Neural progenitor cell (in vitro differentiated cells): ENCODE measurements around the gene EPHB6. TPM values are rescaled to one million over a fixed set of nuclear protein-coding genes. Genes with fewer than 3 reads are reported as not detected.

Experiments
- DNase-seq: peaks from one replicate; pipeline ENCODE4 v3.0.0-alpha.2; 2016; ENCODE audit warnings: low spot score
- H2AFZ ChIP-seq: fragments of 200-600 bp; sonication (generic); replicated peaks from 2 replicates; pipeline ENCODE4 v1.6.1; 2016; ENCODE audit warnings: antibody characterized with exemption
- H3F3A ChIP-seq: fragments of 200-600 bp; sonication (generic); 2 replicates; pipeline ENCODE4 v1.6.1; 2016; ENCODE audit warnings: antibody characterized with exemption, low read depth
- H3K27ac ChIP-seq: fragments of 200-600 bp; sonication (generic); 2 replicates; pipeline ENCODE4 v1.5.1; 2016; ENCODE audit warnings: mild to moderate bottlenecking
- H3K27me3 ChIP-seq: fragments of 200-600 bp; sonication (generic); 2 replicates; pipeline ENCODE4 v1.6.1; 2016; ENCODE audit warnings: mild to moderate bottlenecking, moderate library complexity
- H3K36me3 ChIP-seq: fragments of 200-600 bp; sonication (generic); 2 replicates; pipeline ENCODE4 v1.5.1; 2016
- H3K4me1 ChIP-seq: fragments of 200-600 bp; sonication (generic); 2 replicates; pipeline ENCODE4 v1.6.1; 2016; ENCODE audit warnings: mixed run types
- H3K4me2 ChIP-seq: fragments of 200-600 bp; sonication (generic); 2 replicates; pipeline ENCODE4 v1.6.1; 2016
- H3K4me3 ChIP-seq: fragments of 200-600 bp; sonication (generic); 2 replicates; pipeline ENCODE4 v1.5.1; 2016
- H3K79me2 ChIP-seq: fragments of 200-600 bp; sonication (generic); 2 replicates; pipeline ENCODE4 v1.6.1; 2016; ENCODE audit warnings: low read depth
- H3K9ac ChIP-seq: fragments of 200-600 bp; sonication (generic); 2 replicates; pipeline ENCODE4 v1.6.1; 2016
- H3K9me3 ChIP-seq: fragments of 200-600 bp; sonication (generic); 2 replicates; pipeline ENCODE4 v1.5.1; 2016; ENCODE audit warnings: low read depth
- H4K20me1 ChIP-seq: fragments of 200-600 bp; sonication (generic); 2 replicates; pipeline ENCODE4 v1.6.1; 2016; ENCODE audit warnings: low read depth
- H3K27ac Mint-ChIP-seq: 3 replicates; pipeline ENCODE4 v1.8.0; 2021; ENCODE audit warnings: mixed read lengths
- H3K27me3 Mint-ChIP-seq: 2 replicates; pipeline ENCODE4 v1.8.0; 2022; ENCODE audit warnings: low read depth, mild to moderate bottlenecking, inconsistent platforms, moderate library complexity, mixed read lengths; ENCODE audit not compliant: insufficient read depth
- H3K36me3 Mint-ChIP-seq: 3 replicates; pipeline ENCODE4 v1.8.0; 2021; ENCODE audit warnings: mixed read lengths
- H3K4me1 Mint-ChIP-seq: 3 replicates; pipeline ENCODE4 v1.8.0; 2021; ENCODE audit warnings: mixed read lengths
- H3K4me3 Mint-ChIP-seq: 3 replicates; pipeline ENCODE4 v1.8.0; 2021; ENCODE audit warnings: mild to moderate bottlenecking, moderate library complexity, mixed read lengths
- H3K9me3 Mint-ChIP-seq: 3 replicates; pipeline ENCODE4 v1.8.0; 2020; ENCODE audit warnings: mixed read lengths
- CTCF ChIP-seq: fragments of 200-600 bp; sonication (generic); IDR thresholded peaks from 2 replicates; pipeline ENCODE4 v1.5.1; 2017; ENCODE audit warnings: antibody characterized with exemption, mild to moderate bottlenecking
- EZH2 ChIP-seq: fragments of 200-600 bp; sonication (generic); IDR thresholded peaks from 2 replicates; pipeline ENCODE4 v1.6.1; 2017; ENCODE audit warnings: antibody characterized with exemption, mild to moderate bottlenecking, moderate library complexity
- EZH2phosphoT487 ChIP-seq: fragments of 200-600 bp; sonication (generic); IDR thresholded peaks from 2 replicates; pipeline ENCODE4 v1.6.1; 2017; ENCODE audit warnings: antibody characterized with exemption
- total RNA-seq: library from RNA; depleted of rRNA; stranded (reverse); fragments of >200 nt; gene quantifications from 2 replicates; pipeline ENCODE4 v1.2.3, GENCODE V29; 2015; ENCODE audit warnings: low replicate concordance

Gene EPHB6
- total RNA-seq = 4.8 and 14.2 TPM in 2 replicates

DNA sequence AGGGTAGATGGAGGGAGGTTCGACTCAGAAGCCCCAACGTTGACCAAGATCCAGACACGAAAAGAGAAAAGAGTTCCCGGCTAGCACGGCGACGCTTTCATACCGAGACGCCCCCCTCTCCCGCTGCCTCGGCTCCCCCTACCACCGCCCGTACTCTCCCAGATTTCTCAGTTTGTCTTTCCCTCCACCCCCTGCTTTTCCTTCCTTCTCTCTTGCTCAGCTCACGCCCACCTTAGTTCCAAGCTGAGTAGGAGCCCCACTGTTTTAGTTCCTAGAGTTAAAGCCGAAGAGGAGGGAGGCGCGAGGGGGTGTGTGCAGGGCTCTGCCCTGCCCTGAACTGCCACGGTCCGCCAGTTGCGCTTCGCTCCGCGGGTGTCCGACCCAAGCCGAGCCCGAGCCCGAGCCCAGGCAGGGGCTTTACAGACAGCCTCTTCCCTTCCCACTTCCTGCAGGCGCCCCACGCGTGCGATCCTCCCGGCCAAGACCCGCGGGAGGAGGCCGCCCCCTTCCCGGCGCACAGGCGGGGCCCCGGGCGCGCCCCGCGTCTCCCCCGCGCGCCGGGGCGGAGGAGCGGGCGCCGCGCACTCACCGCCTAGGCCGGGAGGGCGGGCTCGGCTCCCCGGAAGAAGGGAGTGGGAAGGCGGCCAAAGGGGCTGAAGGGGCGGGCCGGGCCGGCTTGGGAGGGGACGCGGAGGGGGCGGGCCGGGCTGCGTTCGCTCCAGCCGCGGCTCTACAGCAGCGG is at the start of gene EPHB6:
TSS of gene EPHB6 (plus strand) at position 705 of the 742 bp plus-strand sequence. CDS start 8,152 bp downstream, outside the sequence.
- H3K4me1 ChIP-seq = peaks cover 4% of the 10 kb centered on the region
- peak; percentile 87 for DNase-seq
- H3K27me3 ChIP-seq = peaks cover 14% of the 10 kb centered on the region
- Mint-ChIP-seq H3K27me3 (peaks cover 26% of the 10 kb centered on the region), H3K4me1 (peaks cover 3% of the 10 kb centered on the region), H3K36me3 (no peaks in the 10 kb centered on the region), H3K4me3 (peak within 1 kb of the TSS; percentile 96), H3K9me3 (no peaks in the 10 kb centered on the region), H3K27ac (peak within 1 kb of the TSS; percentile 79)
- H3F3A ChIP-seq = no peaks in the 10 kb centered on the region
- H3K4me3 ChIP-seq = peak within 1 kb of the TSS; percentile 65
- H3K27ac ChIP-seq = no peak within 1 kb of the TSS
- no peak within 1 kb of the TSS for H3K9ac ChIP-seq
- peak within 1 kb of the TSS; percentile 86 for H2AFZ ChIP-seq
- H3K79me2 ChIP-seq = no peaks in the 10 kb centered on the region
- no peaks in the 10 kb centered on the region for H3K36me3 ChIP-seq
- TF ChIP-seq EZH2 = no peak
- no peak for TF ChIP-seq CTCF
- no peak for TF ChIP-seq EZH2phosphoT487
- no peaks in the 10 kb centered on the region for H3K9me3 ChIP-seq
- peak within 1 kb of the TSS; percentile 85 for H3K4me2 ChIP-seq
- H4K20me1 ChIP-seq = no peaks in the 10 kb centered on the region

GRCh38 chr7:142805350-142806021 is 49.4 kb upstream of the EPHB6 start:
- H2AFZ ChIP-seq = no peak overlapping the region
- Mint-ChIP-seq H3K36me3 (no peaks in the 10 kb centered on the region), H3K4me1 (no peaks in the 10 kb centered on the region), H3K4me3 (no peak overlapping the region), H3K9me3 (no peaks in the 10 kb centered on the region), H3K27ac (no peak overlapping the region), H3K27me3 (peaks cover 15% of the 10 kb centered on the region)
- H3K27me3 ChIP-seq = peaks cover 2% of the 10 kb centered on the region
- no peak for DNase-seq
- no peak overlapping the region for H3K27ac ChIP-seq
- TF ChIP-seq EZH2 = no peak
- TF ChIP-seq CTCF = no peak
- no peak for TF ChIP-seq EZH2phosphoT487
- H3K4me1 ChIP-seq = no peaks in the 10 kb centered on the region
- H3K4me3 ChIP-seq = no peak overlapping the region
- no peaks in the 10 kb centered on the region for H4K20me1 ChIP-seq
- H3F3A ChIP-seq = no peaks in the 10 kb centered on the region
- H3K9me3 ChIP-seq = no peaks in the 10 kb centered on the region
- H3K79me2 ChIP-seq = no peaks in the 10 kb centered on the region
- no peaks in the 10 kb centered on the region for H3K36me3 ChIP-seq
- H3K9ac ChIP-seq = no peak overlapping the region
- no peak overlapping the region for H3K4me2 ChIP-seq

DNA sequence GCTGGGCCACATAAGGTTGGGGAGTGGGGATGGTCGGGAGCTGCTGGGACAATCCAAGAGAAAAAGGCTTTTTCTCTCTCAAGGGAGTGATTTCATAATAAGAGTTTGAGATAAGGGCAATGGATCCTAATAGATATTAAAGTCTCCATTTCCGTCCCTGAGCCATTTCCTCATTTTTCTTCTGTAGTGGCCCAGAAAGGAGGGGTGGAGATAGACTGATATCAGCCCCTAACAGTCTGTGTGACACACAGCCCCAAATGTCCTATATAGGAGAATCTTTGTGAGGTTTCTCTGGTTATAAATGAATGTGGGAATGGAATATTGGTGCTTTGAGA is 48.9 kb upstream of the EPHB6 start:
- H3K27me3 Mint-ChIP-seq = peaks cover 11% of the 10 kb centered on the region
- DNase-seq = no peak

More for the DNA sequence above, 48.9 kb upstream of the EPHB6 start:
- Histone ChIP-seq H3K9me3 (no peaks in the 10 kb centered on the region), H3K4me2 (no peak overlapping the region), H3K9ac (no peak overlapping the region), H3K27ac (no peak overlapping the region), H2AFZ (no peak overlapping the region), H3F3A (no peaks in the 10 kb centered on the region), H4K20me1 (no peaks in the 10 kb centered on the region), H3K4me3 (no peak overlapping the region), H3K79me2 (no peaks in the 10 kb centered on the region), H3K36me3 (no peaks in the 10 kb centered on the region), H3K27me3 (no peaks in the 10 kb centered on the region), H3K4me1 (no peaks in the 10 kb centered on the region)
- no peaks in the 10 kb centered on the region for H3K9me3 Mint-ChIP-seq
- H3K4me1 Mint-ChIP-seq = no peaks in the 10 kb centered on the region
- TF ChIP-seq EZH2 (no peak), CTCF (no peak), EZH2phosphoT487 (no peak)
- no peaks in the 10 kb centered on the region for H3K36me3 Mint-ChIP-seq
- no peak overlapping the region for H3K4me3 Mint-ChIP-seq
- H3K27ac Mint-ChIP-seq = no peak overlapping the region
